WTC11 (cell line): ENCODE data around the gene IAH1. TPM values are rescaled to one million over a fixed set of nuclear protein-coding genes. Genes with fewer than 3 reads are reported as not detected.

Experiments
- ATAC-seq: fragments of 200-7000 bp; cut with Tn5 transposase; 2 replicates; pipeline ENCODE4 v1.10.0; 2021; ENCODE audit warnings: mild to moderate bottlenecking, moderate library complexity
- CTCF ChIA-PET: fragments of 300-600 bp; sonication (Branson Sonifier 250); formaldehyde crosslinking; loops from one replicate; lab custom pipeline; 2021; ENCODE audit warnings: antibody characterized with exemption; lab: Charles Lee
- POLR2A ChIA-PET: fragments of 350-600 bp; sonication (Branson Sonifier 250); formaldehyde crosslinking; loops from one replicate; lab custom pipeline; 2021; ENCODE audit warnings: antibody characterized with exemption; lab: Charles Lee
- DNase-seq: peaks from one replicate; pipeline ENCODE4 v3.0.0; 2021; ENCODE audit warnings: low spot score
- H3K27ac Mint-ChIP-seq: 2 replicates; pipeline ENCODE4 v1.8.0; 2021; ENCODE audit warnings: mixed read lengths
- H3K27me3 Mint-ChIP-seq: 2 replicates; pipeline ENCODE4 v1.8.0; 2021; ENCODE audit warnings: low read depth, mild to moderate bottlenecking, moderate library complexity, mixed read lengths
- H3K36me3 Mint-ChIP-seq: 2 replicates; pipeline ENCODE4 v1.8.0; 2021; ENCODE audit warnings: mixed read lengths
- H3K4me1 Mint-ChIP-seq: 2 replicates; pipeline ENCODE4 v1.8.0; 2022; ENCODE audit warnings: mixed read lengths
- H3K4me3 Mint-ChIP-seq: 2 replicates; pipeline ENCODE4 v1.8.0; 2021; ENCODE audit warnings: mild to moderate bottlenecking, moderate library complexity, mixed read lengths
- H3K9me3 Mint-ChIP-seq: 2 replicates; pipeline ENCODE4 v1.8.0; 2021; ENCODE audit warnings: mixed read lengths
- AR ChIP-seq: fragments of 250-450 bp; sonication (Bioruptor Pico); IDR thresholded peaks from 2 replicates; pipeline ENCODE4 v1.9.0; 2021; ENCODE audit warnings: mild to moderate bottlenecking
- ATF6 ChIP-seq: sonication (generic); formaldehyde crosslinking; IDR thresholded peaks from 2 replicates; pipeline ENCODE4 v1.8.1; 2023; ENCODE audit warnings: mild to moderate bottlenecking, missing genetic modification reagents
- CBFB ChIP-seq: sonication (generic); formaldehyde crosslinking; IDR thresholded peaks from 2 replicates; pipeline ENCODE4 v1.8.1; 2022; ENCODE audit warnings: mild to moderate bottlenecking, low read depth, missing genetic modification reagents
- CDX4 ChIP-seq: fragments of 250-450 bp; sonication (Bioruptor Pico); IDR thresholded peaks from 2 replicates; pipeline ENCODE4 v1.9.0; 2021; ENCODE audit warnings: moderate library complexity, mild to moderate bottlenecking, inconsistent platforms, borderline replicate concordance
- CREM ChIP-seq: sonication (generic); formaldehyde crosslinking; IDR thresholded peaks from 2 replicates; pipeline ENCODE4 v1.8.1; 2022; ENCODE audit warnings: mild to moderate bottlenecking, missing genetic modification reagents, moderate library complexity
- E2F4 ChIP-seq: sonication (generic); formaldehyde crosslinking; IDR thresholded peaks from 2 replicates; pipeline ENCODE4 v1.8.1; 2022; ENCODE audit warnings: low read depth, mild to moderate bottlenecking, moderate library complexity, missing genetic modification reagents, borderline replicate concordance
- GABPB1 ChIP-seq: sonication (generic); formaldehyde crosslinking; IDR thresholded peaks from 2 replicates; pipeline ENCODE4 v1.8.1; 2023; ENCODE audit warnings: mild to moderate bottlenecking, missing genetic modification reagents
- GRHL2 ChIP-seq: fragments of 250-450 bp; sonication (Bioruptor Pico); IDR thresholded peaks from 2 replicates; pipeline ENCODE4 v1.8.0; 2022; ENCODE audit warnings: mild to moderate bottlenecking, moderate library complexity; ENCODE audit not compliant: insufficient replicate concordance, severe bottlenecking
- JAZF1 ChIP-seq: fragments of 250-450 bp; sonication (Bioruptor Pico); IDR thresholded peaks from 2 replicates; pipeline ENCODE4 v1.9.0; 2021; ENCODE audit warnings: moderate library complexity, mild to moderate bottlenecking, inconsistent platforms
- JUN ChIP-seq: sonication (generic); formaldehyde crosslinking; IDR thresholded peaks from 2 replicates; pipeline ENCODE4 v1.8.0; 2023; ENCODE audit warnings: mild to moderate bottlenecking, missing genetic modification reagents
- MLX ChIP-seq: sonication (generic); formaldehyde crosslinking; IDR thresholded peaks from 2 replicates; pipeline ENCODE4 v1.8.1; 2023; ENCODE audit warnings: mild to moderate bottlenecking, missing genetic modification reagents, moderate library complexity
- NR2C2 ChIP-seq: sonication (generic); formaldehyde crosslinking; IDR thresholded peaks from 2 replicates; pipeline ENCODE4 v1.8.0; 2022; ENCODE audit warnings: mild to moderate bottlenecking, missing genetic modification reagents
- OVOL2 ChIP-seq: fragments of 250-450 bp; sonication (Bioruptor Pico); IDR thresholded peaks from 2 replicates; pipeline ENCODE4 v1.9.0; 2021; ENCODE audit warnings: mild to moderate bottlenecking, borderline replicate concordance
- PREB ChIP-seq: sonication (generic); formaldehyde crosslinking; IDR thresholded peaks from 2 replicates; pipeline ENCODE4 v1.8.1; 2022; ENCODE audit warnings: mild to moderate bottlenecking, missing genetic modification reagents, moderate library complexity, borderline replicate concordance
- PRRX2 ChIP-seq: fragments of 250-450 bp; sonication (Bioruptor Pico); IDR thresholded peaks from 2 replicates; pipeline ENCODE4 v1.8.0; 2021; ENCODE audit warnings: mild to moderate bottlenecking
- SP1 ChIP-seq: sonication (generic); formaldehyde crosslinking; conservative IDR thresholded peaks from 2 replicates; pipeline ENCODE4 v1.8.1; 2022; ENCODE audit warnings: missing genetic modification reagents
- ZBTB21 ChIP-seq: sonication (generic); formaldehyde crosslinking; IDR thresholded peaks from 2 replicates; pipeline ENCODE4 v1.8.1; 2023; ENCODE audit warnings: mild to moderate bottlenecking, missing genetic modification reagents, borderline replicate concordance
- ZNF219 ChIP-seq: sonication (generic); formaldehyde crosslinking; IDR thresholded peaks from 2 replicates; pipeline ENCODE4 v1.8.0; 2023; ENCODE audit warnings: missing genetic modification reagents, mild to moderate bottlenecking, borderline replicate concordance
- ZNF416 ChIP-seq: fragments of 250-450 bp; sonication (Bioruptor Pico); IDR thresholded peaks from 2 replicates; pipeline ENCODE4 v1.9.0; 2021; ENCODE audit warnings: mild to moderate bottlenecking, inconsistent platforms
- ZNF671 ChIP-seq: fragments of 250-450 bp; sonication (Bioruptor Pico); IDR thresholded peaks from 2 replicates; pipeline ENCODE4 v1.8.0; 2021; ENCODE audit warnings: mild to moderate bottlenecking
- ZSCAN18 ChIP-seq: fragments of 250-450 bp; sonication (Bioruptor Pico); IDR thresholded peaks from 2 replicates; pipeline ENCODE4 v2.1.2; 2022; ENCODE audit warnings: mild to moderate bottlenecking, moderate library complexity
- total RNA-seq: library from RNA; stranded (reverse); gene quantifications from 3 replicates; pipeline ENCODE4 v1.2.3, GENCODE V29; 2021

Gene IAH1
- total RNA-seq, 1 experiment from 2014 or later, result 14.4 TPM

- no peak for TF ChIP-seq ATF6 (CRISPR knock-in tag)
- TF ChIP-seq NR2C2 (CRISPR knock-in tag), result no peak
- TF ChIP-seq CREM, result no peak
- TF ChIP-seq ZNF416 (CRISPR knock-in tag), result no peak
Observed at GRCh38 chr2:9477914-9478313, 3.6 kb downstream of the IAH1 start (continued).

GRCh38 chr2:9478526-9478925 lies 4.2 kb downstream of the IAH1 start:
- Mint-ChIP-seq H3K27me3 (peaks cover 11% of the 10 kb centered on the region), H3K4me3 (no peak overlapping the region), H3K27ac (0 out of 2 replicates have a peak overlapping the region, but pooled peaks have one; percentile 9), H3K9me3 (peaks cover 10% of the 10 kb centered on the region), H3K36me3 (peaks cover 10% of the 10 kb centered on the region), H3K4me1 (peaks cover 15% of the 10 kb centered on the region)
- ATAC-seq, result no peak
- DNase-seq, result no peak
- CTCF ChIA-PET, result no interaction called here
- POLR2A ChIA-PET, result no interaction called here
- TF ChIP-seq MLX (no peak), ZNF671 (CRISPR knock-in tag) (no peak), GRHL2 (no peak), ZSCAN18 (CRISPR knock-in tag) (no peak), JUN (CRISPR knock-in tag) (no peak), CBFB (no peak), SP1 (CRISPR knock-in tag) (no peak), AR (CRISPR knock-in tag) (no peak), PRRX2 (CRISPR knock-in tag) (no peak), PREB (CRISPR knock-in tag) (no peak), ZBTB21 (CRISPR knock-in tag) (no peak)

GRCh38 chr2:9480157-9480556 lies 5.8 kb downstream of the IAH1 start:
- POLR2A ChIA-PET, result interaction anchor here (0.6 kb wide), 1 partner anchor 951 kb away, joined by 3 read pairs; no protein-coding TSS in a partner anchor
- no peak for DNase-seq
- CTCF ChIA-PET, result no interaction called here
- Mint-ChIP-seq H3K36me3 (peaks cover 20% of the 10 kb centered on the region), H3K4me3 (no peak overlapping the region), H3K27me3 (peaks cover 10% of the 10 kb centered on the region), H3K4me1 (peaks cover 13% of the 10 kb centered on the region), H3K9me3 (peaks cover 10% of the 10 kb centered on the region), H3K27ac (no peak overlapping the region)
- ATAC-seq, result no peak
- TF ChIP-seq GABPB1 (no peak), ZNF219 (no peak), OVOL2 (CRISPR knock-in tag) (no peak), JAZF1 (CRISPR knock-in tag) (no peak), ZSCAN18 (CRISPR knock-in tag) (no peak), GRHL2 (no peak), E2F4 (CRISPR knock-in tag) (no peak), CDX4 (CRISPR knock-in tag) (no peak)
